B cell (primary cell): ENCODE results near the gene ULK1. TPM values are rescaled to one million over a fixed set of nuclear protein-coding genes. Genes with fewer than 3 reads are reported as not detected.

ENCODE experiments used
- ATAC-seq: fragments of 200-7000 bp; cut with Tn5 transposase; one replicate; pipeline ENCODE4 v1.10.0; 2021; ENCODE audit warnings: low read depth, mild to moderate bottlenecking, moderate number of reproducible peaks, moderate library complexity
- CTCF ChIA-PET: fragments of 350-600 bp; sonication (Branson Sonifier 250); formaldehyde crosslinking; loops from one replicate; lab custom pipeline; 2021; ENCODE audit warnings: antibody characterized with exemption, inconsistent platforms; lab: Charles Lee
- POLR2A ChIA-PET: fragments of 350-600 bp; sonication (Branson Sonifier 250); formaldehyde crosslinking; loops from one replicate; lab custom pipeline; 2021; ENCODE audit warnings: antibody characterized with exemption; lab: Charles Lee
- DNase-seq: peaks from one replicate; pipeline ENCODE4 v3.0.0; 2013
- H2AFZ ChIP-seq: 2 replicates; pipeline ENCODE4 v1.6.1; 2012; ENCODE audit warnings: mild to moderate bottlenecking, low read depth, low read length; ENCODE audit not compliant: insufficient read depth, poor library complexity, severe bottlenecking
- H3K27ac ChIP-seq, 2 donors: 1 replicate in 1 of 2; 2 replicates in 1 of 2; pipeline ENCODE4 v1.5.1; 2012 to 2013; ENCODE audit warnings: low read length in 2 of 2, mild to moderate bottlenecking in 2 of 2, moderate library complexity in 1 of 2
- H3K27me3 ChIP-seq, 4 experiments: fragments of 200-600 bp in 1 of 4; sonication (generic) in 1 of 4; replicated peaks in 1 of 4; 1 replicate in 2 of 4; 2 replicates in 2 of 4; pipeline versions ENCODE4 v1.6.1 to v1.7.0; 2013 to 2016; ENCODE audit warnings: low read length in 3 of 4, mild to moderate bottlenecking in 2 of 4, mixed read lengths in 1 of 4, moderate library complexity in 1 of 4; ENCODE audit not compliant: insufficient read depth in 4 of 4, control insufficient read depth in 3 of 4; ENCODE audit errors: control extremely low read depth in 1 of 4
- H3K36me3 ChIP-seq, 2 experiments: replicated peaks in 1 of 2; 1 replicate in 1 of 2; 2 replicates in 1 of 2; pipeline versions ENCODE4 v1.6.1 to v1.7.1; 2013; ENCODE audit warnings: low read length in 1 of 2; ENCODE audit not compliant: insufficient read depth in 2 of 2, control insufficient read depth in 1 of 2; ENCODE audit errors: control extremely low read depth in 1 of 2, extremely low read depth in 1 of 2
- H3K4me1 ChIP-seq, 2 donors: fragments of 200-600 bp in 1 of 2; sonication (generic) in 1 of 2; 1 replicate in 1 of 2; 2 replicates in 1 of 2; pipeline versions ENCODE4 v1.5.1 to v1.6.1; 2013 to 2017; ENCODE audit warnings: low read length in 2 of 2; ENCODE audit not compliant: control insufficient read depth in 2 of 2, insufficient read depth in 2 of 2
- H3K4me2 ChIP-seq: replicated peaks from 2 replicates; pipeline ENCODE3; 2012; ENCODE audit warnings: mild to moderate bottlenecking, low read depth, low read length; ENCODE audit not compliant: poor library complexity, severe bottlenecking
- H3K4me3 ChIP-seq, 5 experiments: fragments of 200-600 bp in 1 of 5; sonication (generic) in 1 of 5; 1 replicate in 3 of 5; 2 replicates in 2 of 5; pipeline versions ENCODE4 v1.5.1 to v1.7.0; 2011 to 2016; ENCODE audit warnings: low read length in 4 of 5, mild to moderate bottlenecking in 4 of 5, low read depth in 2 of 5, control low read depth in 1 of 5, moderate library complexity in 1 of 5; ENCODE audit not compliant: insufficient read depth in 1 of 5; ENCODE audit errors: control extremely low read depth in 1 of 5, extremely low read depth in 1 of 5
- H3K79me2 ChIP-seq: fragments of 200-600 bp; sonication (generic); one replicate; pipeline ENCODE4 v1.6.0; 2016; ENCODE audit warnings: low read length; ENCODE audit not compliant: control insufficient read depth, insufficient read depth
- H3K9ac ChIP-seq: fragments of 200-600 bp; sonication (generic); 2 replicates; pipeline ENCODE4 v1.6.1; 2017; ENCODE audit warnings: mild to moderate bottlenecking, low read length, moderate library complexity
- H3K9me3 ChIP-seq, 3 donors: one replicate each; pipeline versions ENCODE4 v1.6.1 to v1.7.1; 2013; ENCODE audit warnings: low read length in 2 of 3; ENCODE audit not compliant: control insufficient read depth in 2 of 3, insufficient read depth in 1 of 3; ENCODE audit errors: control extremely low read depth in 1 of 3
- H4K20me1 ChIP-seq: 2 replicates; pipeline ENCODE4 v1.6.0; 2012; ENCODE audit warnings: mild to moderate bottlenecking, low read length; ENCODE audit not compliant: insufficient read depth, control insufficient read depth, poor library complexity, severe bottlenecking
- H3K27ac Mint-ChIP-seq: one replicate; pipeline ENCODE4 v1.8.0; 2021; ENCODE audit warnings: mixed read lengths
- H3K27me3 Mint-ChIP-seq: one replicate; pipeline ENCODE4 v1.8.0; 2021; ENCODE audit warnings: mixed read lengths
- H3K4me1 Mint-ChIP-seq: one replicate; pipeline ENCODE4 v1.8.0; 2021; ENCODE audit warnings: mixed read lengths
- H3K4me3 Mint-ChIP-seq: one replicate; pipeline ENCODE4 v1.8.0; 2021; ENCODE audit warnings: mixed read lengths
- H3K9me3 Mint-ChIP-seq: one replicate; pipeline ENCODE4 v1.8.0; 2022; ENCODE audit warnings: mixed read lengths; ENCODE audit not compliant: insufficient read depth
- EZH2 ChIP-seq: IDR thresholded peaks from 2 replicates; pipeline ENCODE4 v1.6.1; 2012; ENCODE audit warnings: borderline replicate concordance, low read depth, mild to moderate bottlenecking, moderate library complexity, low read length; ENCODE audit not compliant: insufficient read depth, poor library complexity, severe bottlenecking
- WGBS: methylation state at CpG from one replicate; pipeline ENCODE4 v1.1.5; 2013; ENCODE audit warnings: missing lambda C conversion rate; ENCODE audit not compliant: insufficient coverage; 5-methylcytosine and 5-hydroxymethylcytosine counted together
- intact Hi-C: fragments of 100-400 bp; cut with micrococcal nuclease; formaldehyde crosslinking; loops from one replicate; pipeline ENCODE4 v1.10.0; 2022
- polyA plus RNA-seq: library from polyadenylated mRNA; depleted of rRNA; stranded (reverse); fragments of >200 nt; gene quantifications from 2 replicates; pipeline ENCODE4 v1.2.3, GENCODE V29; 2012
- total RNA-seq, 2 donors: library from RNA; stranded (reverse); fragments of 120-200 nt in 1 of 2; gene quantifications; 1 replicate in 1 of 2; 2 replicates in 1 of 2; pipeline versions ENCODE4 v1.2.3 to v1.2.4, GENCODE V29; 2013 to 2022
- TF ChIP-seq, protein P1 (sequence below): fragments of 200-600 bp; IDR thresholded peaks from one replicate; pipeline ENCODE4 v1.8.0; 2022; ENCODE audit warnings: antibody characterized with exemption, mild to moderate bottlenecking

Gene ULK1
- total and polyA plus RNA-seq, 2 donors (not counting 1 experiment from before 2014, with no cell fraction given) = 38.9 to 59.5 TPM

- Histone ChIP-seq H4K20me1 (no peaks in the 10 kb centered on the region), H3K9ac (no peak overlapping the region), H3K9me3 (no peaks in the 10 kb centered on the region), H3K27ac (no peak overlapping the region), H3K4me3 (no peak overlapping the region), H3K79me2 (no peaks in the 10 kb centered on the region), H3K36me3 (no peaks in the 10 kb centered on the region), H3K4me2 (no peak overlapping the region), H3K4me1 (no peaks in the 10 kb centered on the region), H2AFZ (no peak overlapping the region), H3K27me3 (no peaks in the 10 kb centered on the region)
- Mint-ChIP-seq H3K9me3 (no peaks in the 10 kb centered on the region), H3K4me1 (no peaks in the 10 kb centered on the region), H3K4me3 (no peak overlapping the region), H3K27me3 (no peaks in the 10 kb centered on the region), H3K27ac (no peak overlapping the region)
- intact Hi-C loops = no loop called here
- ATAC-seq (no peak), DNase-seq (no peak)
- ChIA-PET POLR2A (no interaction called here), CTCF (no interaction called here)
- TF ChIP-seq EZH2 = no peak
- TF ChIP-seq, protein P1, sequence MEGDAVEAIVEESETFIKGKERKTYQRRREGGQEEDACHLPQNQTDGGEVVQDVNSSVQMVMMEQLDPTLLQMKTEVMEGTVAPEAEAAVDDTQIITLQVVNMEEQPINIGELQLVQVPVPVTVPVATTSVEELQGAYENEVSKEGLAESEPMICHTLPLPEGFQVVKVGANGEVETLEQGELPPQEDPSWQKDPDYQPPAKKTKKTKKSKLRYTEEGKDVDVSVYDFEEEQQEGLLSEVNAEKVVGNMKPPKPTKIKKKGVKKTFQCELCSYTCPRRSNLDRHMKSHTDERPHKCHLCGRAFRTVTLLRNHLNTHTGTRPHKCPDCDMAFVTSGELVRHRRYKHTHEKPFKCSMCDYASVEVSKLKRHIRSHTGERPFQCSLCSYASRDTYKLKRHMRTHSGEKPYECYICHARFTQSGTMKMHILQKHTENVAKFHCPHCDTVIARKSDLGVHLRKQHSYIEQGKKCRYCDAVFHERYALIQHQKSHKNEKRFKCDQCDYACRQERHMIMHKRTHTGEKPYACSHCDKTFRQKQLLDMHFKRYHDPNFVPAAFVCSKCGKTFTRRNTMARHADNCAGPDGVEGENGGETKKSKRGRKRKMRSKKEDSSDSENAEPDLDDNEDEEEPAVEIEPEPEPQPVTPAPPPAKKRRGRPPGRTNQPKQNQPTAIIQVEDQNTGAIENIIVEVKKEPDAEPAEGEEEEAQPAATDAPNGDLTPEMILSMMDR = no peak
- WGBS = 91% methylated on average over 10 of the region's 10 CpGs
These were observed 27.0 kb upstream of the ULK1 start for GRCh38 chr12:131867471-131867870.

DNA sequence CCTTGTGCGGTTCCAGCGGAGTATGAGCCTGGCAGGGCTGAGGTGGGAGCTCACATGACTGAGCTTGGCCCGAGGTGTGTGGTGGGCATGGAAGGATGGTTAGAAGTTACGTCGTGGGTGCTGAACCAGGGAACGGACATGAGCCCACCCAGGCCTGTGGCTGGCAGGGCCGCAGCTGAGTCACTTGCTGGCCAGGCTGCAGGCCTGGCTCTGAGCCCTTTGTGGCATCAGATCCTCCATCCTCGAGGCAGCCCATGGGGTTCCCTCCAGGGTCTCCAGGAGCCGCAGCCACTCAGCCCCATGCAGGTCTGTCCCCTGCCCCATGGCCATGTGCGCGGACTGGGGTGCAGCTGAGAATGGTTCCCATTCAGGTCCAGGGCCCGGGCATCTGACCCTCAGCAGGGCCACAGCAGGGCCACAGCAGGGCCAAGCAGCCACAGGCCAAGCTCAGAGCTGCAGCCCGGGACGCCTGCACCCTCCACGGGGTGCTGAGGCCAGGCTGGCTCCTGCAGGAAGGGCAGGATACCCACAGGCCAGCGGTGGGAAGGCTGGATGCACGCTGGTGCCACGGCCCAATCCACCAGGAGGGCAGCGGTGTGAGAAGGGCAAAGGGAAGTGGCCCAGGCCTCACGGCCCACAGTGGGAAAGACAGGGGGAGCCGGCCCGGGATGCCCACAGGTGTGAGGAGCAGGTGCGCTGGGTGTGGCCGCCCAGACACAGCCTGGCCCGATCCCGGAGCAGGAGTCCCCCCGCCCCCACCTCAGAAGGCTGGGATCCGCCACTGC is 26.3 kb upstream of the ULK1 start:
- no peak for ATAC-seq
- H3K4me3 Mint-ChIP-seq = no peak overlapping the region
- H3K36me3 ChIP-seq = no peaks in the 10 kb centered on the region
- no peaks in the 10 kb centered on the region for H4K20me1 ChIP-seq
- intact Hi-C loops = no loop called here
- H3K27ac Mint-ChIP-seq = no peak overlapping the region
- H3K9me3 Mint-ChIP-seq = no peaks in the 10 kb centered on the region
- no peak overlapping the region for H3K27ac ChIP-seq
- H3K27me3 Mint-ChIP-seq = no peaks in the 10 kb centered on the region
- no peaks in the 10 kb centered on the region for H3K4me1 Mint-ChIP-seq
- H3K9ac ChIP-seq = no peak overlapping the region
- no peaks in the 10 kb centered on the region for H3K4me1 ChIP-seq
- H3K4me3 ChIP-seq = no peak overlapping the region
- ChIA-PET CTCF (no interaction called here), POLR2A (no interaction called here)
- H3K79me2 ChIP-seq = no peaks in the 10 kb centered on the region
- 90% methylated on average over 28 of the region's 28 CpGs for WGBS
- H3K27me3 ChIP-seq = no peaks in the 10 kb centered on the region
- no peaks in the 10 kb centered on the region for H3K9me3 ChIP-seq
- no peak overlapping the region for H3K4me2 ChIP-seq
- H2AFZ ChIP-seq = no peak overlapping the region
- DNase-seq = no peak
- no peak for TF ChIP-seq EZH2
- TF ChIP-seq, protein P1 = no peak
